Endodermal cell (in vitro differentiated cells): Measurements from ENCODE around the gene LAMB1. TPM values are rescaled to one million over a fixed set of nuclear protein-coding genes. Genes with fewer than 3 reads are reported as not detected.

Source experiments
- DNase-seq: peaks from one replicate; pipeline ENCODE4 v3.0.0-alpha.2; 2017
- H3K27ac ChIP-seq: 2 replicates; pipeline ENCODE4 v1.5.1; 2013; ENCODE audit warnings: mild to moderate bottlenecking, low read depth, low read length, moderate library complexity
- H3K27me3 ChIP-seq: 2 replicates; pipeline ENCODE4 v1.6.1; 2013; ENCODE audit warnings: mild to moderate bottlenecking, low read length, moderate library complexity; ENCODE audit not compliant: insufficient read depth, control insufficient read depth, poor library complexity, severe bottlenecking
- H3K36me3 ChIP-seq: 2 replicates; pipeline ENCODE4 v1.7.0; 2013; ENCODE audit warnings: mild to moderate bottlenecking, low read length, moderate library complexity; ENCODE audit not compliant: control insufficient read depth, insufficient read depth
- H3K4me1 ChIP-seq: one replicate; pipeline ENCODE4 v1.7.0; 2013; ENCODE audit warnings: low read length; ENCODE audit not compliant: control insufficient read depth, insufficient read depth
- H3K4me3 ChIP-seq: 2 replicates; pipeline ENCODE4 v1.5.1; 2013; ENCODE audit warnings: mild to moderate bottlenecking, low read length, moderate library complexity
- H3K9ac ChIP-seq: 2 replicates; pipeline ENCODE4 v1.6.1; 2013; ENCODE audit warnings: mild to moderate bottlenecking, low read length, moderate library complexity; ENCODE audit not compliant: poor library complexity, severe bottlenecking; ENCODE audit errors: extremely low read depth
- H3K9me3 ChIP-seq: 2 replicates; pipeline ENCODE4 v1.6.1; 2013; ENCODE audit warnings: mild to moderate bottlenecking, low read length, moderate library complexity; ENCODE audit not compliant: control insufficient read depth
- H3K27ac Mint-ChIP-seq: 2 replicates; pipeline ENCODE4 v1.8.0; 2020; ENCODE audit warnings: mixed read lengths
- H3K27me3 Mint-ChIP-seq: 2 replicates; pipeline ENCODE4 v1.8.0; 2021; ENCODE audit warnings: mild to moderate bottlenecking, mixed read lengths; ENCODE audit not compliant: insufficient read depth
- H3K36me3 Mint-ChIP-seq: 2 replicates; pipeline ENCODE4 v1.8.0; 2020; ENCODE audit warnings: low read depth, mixed read lengths
- H3K4me1 Mint-ChIP-seq: 2 replicates; pipeline ENCODE4 v1.8.0; 2020; ENCODE audit warnings: mixed read lengths
- H3K4me3 Mint-ChIP-seq: 2 replicates; pipeline ENCODE4 v1.8.0; 2020; ENCODE audit warnings: mild to moderate bottlenecking, moderate library complexity, mixed read lengths
- H3K9me3 Mint-ChIP-seq: 2 replicates; pipeline ENCODE4 v1.8.0; 2020; ENCODE audit warnings: mild to moderate bottlenecking, mixed read lengths
- CTCF ChIP-seq: fragments of 200-600 bp; sonication (generic); conservative IDR thresholded peaks from 2 replicates; pipeline ENCODE4 v1.5.0; 2021; ENCODE audit warnings: antibody characterized with exemption, mild to moderate bottlenecking
- WGBS, 2 experiments: methylation state at CpG; one replicate each; pipeline versions ENCODE4 v1.1.5 to v1.1.7; 2013; ENCODE audit warnings: missing lambda C conversion rate in 2 of 2, mixed read lengths in 1 of 2; ENCODE audit not compliant: insufficient coverage in 1 of 2, insufficient read length in 1 of 2; 5-methylcytosine and 5-hydroxymethylcytosine counted together
- total RNA-seq, 2 donors: library from RNA; stranded (reverse); fragmentation: NEBNext Ultra II Directional in 1 of 2; extraction: Animal tissue kit (Norgen Biotek cat#: 25700) in 1 of 2; gene quantifications; 2 replicates in 1 of 2; 3 replicates in 1 of 2; pipeline ENCODE4 v1.2.1, GENCODE V29; 2021

Gene LAMB1
- total RNA-seq, 2 donors from 2014 or later, result 192 to 209 TPM

DNA sequence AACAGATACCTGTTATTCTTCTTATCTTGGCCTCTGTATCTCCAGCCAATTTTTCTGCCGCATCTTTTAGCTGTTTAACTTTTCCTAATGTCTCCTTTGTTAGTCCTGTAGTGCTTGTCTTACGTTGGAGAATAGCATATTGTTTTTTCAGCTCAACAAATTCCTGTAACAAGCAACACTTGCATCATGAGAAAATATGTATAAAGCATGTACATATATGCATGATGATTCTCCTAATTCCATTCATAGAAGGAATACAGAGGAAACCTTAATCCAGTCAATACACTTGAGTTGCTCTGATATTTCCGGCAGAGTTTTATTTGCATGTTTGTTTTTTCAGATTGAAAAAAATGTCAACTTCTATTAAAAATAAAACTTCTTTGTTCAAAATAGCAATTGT lies 26.1 kb upstream of the LAMB1 start:
- Histone ChIP-seq H3K4me1 (peaks cover 6% of the 10 kb centered on the region), H3K9ac (no peak overlapping the region), H3K27ac (no peak overlapping the region), H3K9me3 (no peaks in the 10 kb centered on the region), H3K27me3 (no peaks in the 10 kb centered on the region), H3K4me3 (no peak overlapping the region), H3K36me3 (no peaks in the 10 kb centered on the region)
- Mint-ChIP-seq H3K4me1 (peaks cover 14% of the 10 kb centered on the region), H3K9me3 (no peaks in the 10 kb centered on the region), H3K36me3 (no peaks in the 10 kb centered on the region), H3K27me3 (no peaks in the 10 kb centered on the region), H3K27ac (no peak overlapping the region), H3K4me3 (no peak overlapping the region)
- no peak for TF ChIP-seq CTCF
- DNase-seq, result no peak
- WGBS, 2 experiments, result 98% methylated on average over 2 of the region's 3 CpGs; no CpG with 5 or more reads in 1 of the 2 experiments

GRCh38 chr7:108028111-108028510 lies 25.1 kb upstream of the LAMB1 start:
- Histone ChIP-seq H3K36me3 (no peaks in the 10 kb centered on the region), H3K27me3 (no peaks in the 10 kb centered on the region), H3K9ac (no peak overlapping the region), H3K4me3 (no peak overlapping the region), H3K9me3 (no peaks in the 10 kb centered on the region), H3K4me1 (peaks cover 3% of the 10 kb centered on the region), H3K27ac (no peak overlapping the region)
- no peak for TF ChIP-seq CTCF
- Mint-ChIP-seq H3K27me3 (no peaks in the 10 kb centered on the region), H3K36me3 (no peaks in the 10 kb centered on the region), H3K4me1 (peaks cover 6% of the 10 kb centered on the region), H3K4me3 (no peak overlapping the region), H3K27ac (no peak overlapping the region), H3K9me3 (no peaks in the 10 kb centered on the region)
- no peak for DNase-seq
- WGBS, 2 experiments, result 93 to 100% methylated on average over 1 to 2 of the region's 2 CpGs

DNA sequence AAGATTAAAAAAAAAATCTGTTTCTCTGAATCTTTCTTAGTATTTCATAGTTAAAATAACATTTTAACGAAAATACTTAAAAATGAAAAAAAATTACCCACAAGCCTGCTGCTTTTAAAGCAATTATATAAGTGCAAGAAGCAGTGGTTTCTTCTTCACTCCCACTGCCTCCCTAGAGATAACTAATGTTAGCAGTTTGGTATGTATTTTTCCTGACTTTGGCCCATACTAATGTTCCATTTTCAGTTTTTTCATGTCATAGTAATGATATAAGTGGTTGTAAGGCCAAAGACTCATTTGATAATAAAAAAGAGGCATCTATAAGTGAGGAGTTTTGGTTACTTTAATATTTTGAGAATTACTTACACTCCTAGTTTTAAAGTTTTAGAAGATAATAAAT lies 24.3 kb upstream of the LAMB1 start:
- Histone ChIP-seq H3K27ac (no peak overlapping the region), H3K4me3 (no peak overlapping the region), H3K9ac (no peak overlapping the region), H3K4me1 (peaks cover 3% of the 10 kb centered on the region), H3K36me3 (no peaks in the 10 kb centered on the region), H3K27me3 (no peaks in the 10 kb centered on the region), H3K9me3 (no peaks in the 10 kb centered on the region)
- WGBS, 2 experiments, result no CpG with 5 or more reads among the region's 1 CpG
- DNase-seq, result no peak
- no peak for TF ChIP-seq CTCF
- H3K36me3 Mint-ChIP-seq, result no peaks in the 10 kb centered on the region
- peaks cover 5% of the 10 kb centered on the region for H3K4me1 Mint-ChIP-seq
- H3K4me3 Mint-ChIP-seq, result no peak overlapping the region
- no peaks in the 10 kb centered on the region for H3K9me3 Mint-ChIP-seq
- no peaks in the 10 kb centered on the region for H3K27me3 Mint-ChIP-seq
- no peak overlapping the region for H3K27ac Mint-ChIP-seq
